ENCODE data around the gene DNAJB14.

The DNAJB14 gene

DNA sequence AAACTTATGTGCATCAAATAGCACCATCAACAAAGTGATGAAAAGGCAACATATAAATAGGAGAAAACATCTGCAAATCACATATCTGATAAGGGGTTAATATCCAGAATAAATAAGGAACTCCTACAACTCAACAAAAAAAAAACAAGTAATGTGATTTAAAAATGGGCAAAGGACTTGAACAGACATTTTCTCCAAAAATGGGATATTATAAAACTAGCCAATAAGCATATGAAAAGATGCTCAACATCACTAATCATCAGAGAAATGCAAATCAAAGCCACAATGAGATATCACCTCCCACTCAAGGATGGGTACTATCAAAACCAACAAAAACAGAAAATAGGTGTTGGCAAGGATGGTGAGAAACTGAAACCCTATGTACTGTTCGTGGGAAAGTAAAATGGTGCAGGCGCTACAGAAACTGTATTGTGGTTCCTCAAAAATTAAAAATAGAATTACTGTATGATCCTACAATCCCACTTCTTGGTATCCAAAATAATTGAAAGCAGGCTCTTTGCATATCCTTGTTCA lies 2.4 kb downstream of the DNAJB14 start:
- no peak for DNase-seq

DNA sequence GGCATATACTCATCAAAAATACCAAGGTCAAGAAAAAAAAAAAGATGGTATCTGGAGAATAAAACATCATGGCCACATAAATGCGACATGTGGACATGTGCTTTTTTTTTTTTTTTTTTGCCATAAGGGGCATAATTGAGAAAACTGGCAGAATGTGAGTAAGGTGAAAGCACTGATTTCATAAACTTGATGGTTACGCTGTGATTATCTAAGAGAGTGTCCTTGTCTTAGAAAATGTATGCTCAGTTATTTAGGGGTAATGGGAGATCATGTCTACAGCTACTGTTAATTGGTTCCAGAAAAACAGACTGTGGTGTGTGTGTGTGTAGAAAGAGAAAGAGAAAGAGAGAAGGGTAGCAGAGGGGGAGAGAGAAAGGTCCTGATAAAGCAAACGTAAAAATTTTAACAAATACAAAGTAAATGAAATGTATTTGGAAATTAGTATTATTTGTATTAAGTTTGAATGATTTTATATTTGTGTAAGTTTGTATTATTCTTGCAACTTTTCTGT lies 8.1 kb downstream of the DNAJB14 start:
- no peak for DNase-seq

DNA sequence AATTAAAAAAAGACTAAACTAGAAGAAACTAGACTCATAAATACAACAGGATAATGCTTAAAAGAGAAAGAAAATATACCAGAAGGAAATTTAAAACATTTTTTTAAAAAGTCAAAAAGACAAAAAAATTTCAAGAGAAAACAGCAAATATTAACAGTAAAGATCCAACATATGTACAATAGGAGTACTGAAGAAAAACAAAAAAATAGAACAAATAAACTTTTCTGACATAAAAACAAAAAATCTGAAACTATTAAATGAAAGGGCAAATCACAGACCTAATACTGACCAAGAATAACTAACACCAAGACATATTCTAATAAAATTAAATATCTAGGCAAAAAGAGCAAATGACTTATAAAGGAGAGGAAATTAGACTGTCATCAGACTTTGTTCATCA lies 11.5 kb downstream of the DNAJB14 start:
- no peak for DNase-seq

DNA sequence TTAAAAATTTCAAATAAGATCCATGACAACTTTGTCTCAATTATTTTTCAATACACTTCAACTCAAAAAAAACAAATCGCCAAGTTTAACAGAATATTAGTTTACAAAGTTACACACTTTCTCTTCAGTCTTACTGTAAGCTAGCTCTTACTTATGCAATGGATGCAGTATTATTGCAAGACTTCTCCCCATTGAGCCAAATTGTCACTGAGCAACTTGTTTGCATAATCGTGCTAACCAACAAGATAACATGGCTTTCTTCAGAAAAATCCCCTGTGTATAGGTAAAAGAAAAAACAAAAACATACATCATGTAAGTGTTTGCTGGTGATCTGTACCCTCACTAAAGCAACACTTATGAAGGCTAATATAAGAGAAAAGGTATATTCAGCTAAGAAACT lies 18.9 kb downstream of the DNAJB14 start:
- no peak for DNase-seq

DNA sequence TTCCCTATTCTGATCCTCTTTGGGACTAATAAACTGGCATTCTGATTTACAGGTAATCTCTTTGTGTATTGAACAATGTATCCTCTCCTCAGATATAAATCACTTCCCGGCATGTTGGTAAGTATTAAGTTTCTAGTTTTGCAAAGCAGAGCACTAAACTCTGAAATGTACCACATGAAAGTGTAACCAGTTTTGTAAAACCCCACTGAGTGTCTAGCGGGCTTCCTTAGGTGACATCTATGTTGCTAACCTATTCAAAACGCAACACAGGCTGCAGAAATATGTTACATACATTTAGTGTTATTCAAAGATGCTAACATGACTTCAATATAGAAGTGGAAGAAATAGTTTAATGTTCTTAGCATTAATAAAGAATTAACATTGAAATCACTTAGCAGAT lies 25.2 kb downstream of the DNAJB14 start:
- DNase-seq = no peak

DNA sequence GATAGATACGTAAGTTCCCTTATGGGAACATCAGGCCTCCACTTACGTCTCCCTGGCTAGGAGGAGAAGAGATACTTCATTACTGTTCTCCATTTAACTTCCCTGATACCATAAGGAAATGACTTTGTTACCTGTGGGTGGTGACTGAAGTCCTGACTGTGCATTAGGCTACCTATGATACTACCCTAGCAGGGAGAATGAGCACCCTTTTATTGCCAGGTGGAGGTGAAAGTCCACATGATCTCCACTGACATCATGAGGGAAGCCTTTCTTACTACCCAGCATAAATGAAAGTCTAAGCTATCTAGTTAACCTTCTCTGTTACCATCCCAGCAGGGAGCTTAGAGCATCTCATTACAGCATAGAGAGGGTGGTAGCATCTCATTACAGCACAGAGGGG lies 27.8 kb downstream of the DNAJB14 start:
- DNase-seq = no peak

DNA sequence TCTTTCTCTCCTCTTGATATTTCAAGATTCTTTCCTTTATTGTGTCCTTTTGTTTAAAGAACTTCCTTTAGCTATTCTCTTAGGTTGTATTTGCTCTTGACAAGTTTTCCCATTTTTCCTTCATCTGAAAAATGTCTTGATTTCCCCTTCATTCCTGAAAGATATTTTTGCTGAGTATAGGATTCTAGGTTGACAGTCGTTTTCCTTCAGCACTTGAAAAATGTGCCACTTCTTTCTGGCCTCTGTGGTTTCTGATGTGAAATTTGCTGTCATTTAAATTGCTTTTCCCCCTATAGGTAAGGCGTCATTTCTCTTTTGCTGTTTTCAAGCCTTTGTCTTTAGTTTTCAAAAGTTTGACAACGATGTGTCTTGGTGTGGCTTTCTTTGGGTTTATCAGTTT lies 28.8 kb downstream of the DNAJB14 start:
- no peak for DNase-seq

DNA sequence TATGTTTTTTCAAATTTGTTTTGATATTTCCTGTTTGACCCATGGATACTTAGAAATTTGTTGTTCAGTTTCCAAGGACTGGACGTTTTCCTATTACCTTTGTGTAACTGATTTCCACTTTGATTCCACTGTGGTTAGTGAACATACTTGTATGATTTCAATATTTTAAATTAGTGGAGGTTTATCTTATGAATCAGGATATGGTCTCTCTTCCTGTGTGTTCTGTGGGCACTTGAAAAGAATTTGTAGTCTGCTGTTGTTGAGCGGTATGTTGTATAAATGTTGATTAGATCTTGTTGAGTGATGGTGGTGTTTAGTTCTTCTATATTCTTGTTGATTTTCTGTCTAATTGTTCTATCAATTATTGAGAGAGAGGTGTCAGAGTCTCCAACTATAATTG lies 31.0 kb downstream of the DNAJB14 start:
- DNase-seq = no peak

DNA sequence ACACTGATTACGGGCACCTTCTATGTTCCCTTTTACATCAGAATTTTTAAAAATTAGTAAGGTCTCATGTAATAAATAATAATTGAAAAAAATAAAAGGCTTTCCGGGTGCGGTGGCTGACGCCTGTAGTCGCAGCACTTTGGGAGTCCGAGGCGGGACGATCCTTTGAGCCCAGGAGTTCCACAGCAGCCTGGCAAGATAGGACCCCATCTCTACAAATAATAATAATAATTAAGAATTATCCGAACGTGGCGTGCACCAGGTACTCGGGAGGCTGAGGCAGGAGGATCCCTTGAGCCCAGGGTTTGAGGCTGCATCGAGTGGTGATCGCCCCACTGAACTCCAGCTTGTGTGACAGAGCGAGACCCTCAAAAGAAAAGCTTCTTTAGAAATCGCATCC lies 51.4 kb downstream of the DNAJB14 start:
- DNase-seq = no peak

DNA sequence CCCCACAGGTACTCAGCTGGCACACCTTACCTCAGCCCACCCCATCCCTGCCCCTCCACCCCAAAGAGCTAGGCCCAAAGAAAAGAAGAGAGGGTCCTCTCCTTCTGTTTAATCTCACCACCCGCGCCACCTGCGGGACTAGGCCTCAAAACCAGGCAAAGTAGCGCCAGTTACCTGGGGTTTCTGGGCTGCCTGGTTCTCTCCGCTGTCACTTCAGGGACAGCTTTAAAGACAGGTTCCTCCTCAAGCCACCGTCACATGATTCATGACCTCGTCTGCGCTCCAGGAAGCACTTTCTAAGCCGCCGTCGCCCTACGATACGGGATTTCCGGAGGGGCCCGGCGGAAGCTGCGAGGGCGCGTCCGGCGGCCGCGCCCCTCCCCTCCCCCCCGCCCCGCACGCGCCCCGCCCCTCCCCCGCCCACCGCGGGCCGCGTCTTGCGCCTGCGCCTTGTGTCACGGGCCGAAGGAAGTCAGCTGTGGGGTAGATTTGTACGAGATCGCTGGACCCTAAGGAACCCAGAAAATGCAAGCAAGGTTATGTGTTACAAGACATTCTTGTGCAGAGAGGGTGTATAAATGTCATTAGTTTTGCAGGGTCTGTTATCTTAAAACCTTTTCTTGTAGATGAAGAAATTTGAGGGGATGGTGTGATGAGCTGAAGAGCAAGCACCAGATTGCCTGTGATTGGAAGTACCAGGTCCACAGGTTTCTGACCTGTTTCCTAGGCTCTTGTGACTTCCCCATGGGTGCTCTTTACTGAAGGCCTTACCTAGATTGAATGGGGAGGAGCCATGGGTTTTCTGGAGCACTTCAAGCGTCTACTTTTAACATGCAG lies 52.0 kb downstream of the DNAJB14 start, which contains the start of gene LAMTOR3:
Gene LAMTOR3, minus strand, starts transcription at position 267 of the 837 bp plus-strand sequence. CDS start 464 bp downstream, outside the sequence.
- peak; percentile 86 for DNase-seq

DNA sequence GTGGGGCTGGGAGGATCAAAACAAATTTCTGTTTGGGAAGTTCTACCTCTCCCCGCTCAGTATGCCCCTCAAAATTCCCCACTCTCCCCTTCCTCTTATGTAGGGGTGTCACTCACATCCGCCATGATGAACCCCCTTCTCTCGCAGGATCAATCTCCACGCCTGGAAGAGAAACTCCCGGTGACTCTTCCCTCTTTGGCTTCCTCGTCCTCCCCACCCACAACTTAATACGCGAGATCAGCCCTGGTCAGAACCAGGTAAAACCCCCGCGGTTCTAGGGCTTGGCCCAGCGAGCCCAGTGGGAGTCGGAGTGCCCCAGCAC lies 52.6 kb downstream of the DNAJB14 start:
- no peak for DNase-seq

DNA sequence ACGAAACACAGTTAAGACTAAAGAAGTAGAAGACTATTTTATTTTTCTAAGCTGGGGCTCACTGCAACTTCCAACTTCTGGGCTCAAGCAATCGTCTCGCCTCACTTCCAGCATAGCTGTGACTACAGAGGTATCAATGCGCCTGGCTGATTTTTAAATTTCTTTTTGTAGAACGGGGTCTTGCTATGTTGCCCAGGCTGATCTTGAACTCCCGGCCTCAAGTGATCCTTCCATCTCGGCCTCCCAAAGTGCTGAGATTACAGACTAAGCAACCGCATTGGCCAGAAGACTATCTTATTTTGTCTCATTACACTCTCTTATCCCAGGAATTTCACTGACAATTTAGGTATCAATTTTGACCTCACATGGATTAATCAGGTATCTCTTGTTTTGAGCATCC lies 53.4 kb downstream of the DNAJB14 start:
- no peak for DNase-seq

DNA sequence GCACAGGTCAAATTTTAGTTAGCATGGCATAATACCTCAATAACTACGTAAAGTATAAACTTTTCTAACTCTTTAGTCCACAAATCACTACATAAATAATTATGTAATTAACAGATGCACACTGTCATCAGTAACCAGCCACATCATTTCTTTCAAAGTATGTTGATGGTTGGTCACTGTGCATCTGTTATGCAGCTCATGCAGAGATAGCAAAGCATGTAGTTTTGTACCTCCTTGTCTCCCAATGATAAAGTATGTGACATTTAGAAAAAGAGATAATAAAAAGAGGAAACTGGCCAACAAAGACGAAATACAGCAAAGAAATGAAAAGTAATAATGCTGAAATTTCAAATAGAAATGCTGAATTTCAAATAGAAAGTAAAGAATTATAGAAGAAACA lies 55.1 kb downstream of the DNAJB14 start:
- no peak for DNase-seq

DNA sequence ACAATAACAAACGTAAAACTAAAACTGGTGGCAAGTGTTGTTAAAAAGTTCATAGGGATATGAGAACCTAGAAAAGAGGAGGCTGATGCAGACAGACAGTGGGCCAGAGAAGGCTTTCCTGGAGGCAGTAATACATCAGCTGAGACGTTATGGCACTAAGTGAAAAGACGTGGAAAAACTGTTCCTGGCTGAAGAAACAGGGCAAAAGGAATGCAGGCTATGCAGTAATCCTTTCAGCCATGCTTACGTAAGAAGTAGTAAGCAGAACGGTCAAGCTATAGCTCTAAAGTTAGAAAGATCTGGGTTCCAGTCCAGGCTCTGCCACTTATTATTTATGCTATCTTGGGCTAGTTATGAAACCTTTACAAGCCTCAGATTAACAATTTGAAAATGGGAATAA lies 58.6 kb downstream of the DNAJB14 start:
- no peak for DNase-seq

DNA sequence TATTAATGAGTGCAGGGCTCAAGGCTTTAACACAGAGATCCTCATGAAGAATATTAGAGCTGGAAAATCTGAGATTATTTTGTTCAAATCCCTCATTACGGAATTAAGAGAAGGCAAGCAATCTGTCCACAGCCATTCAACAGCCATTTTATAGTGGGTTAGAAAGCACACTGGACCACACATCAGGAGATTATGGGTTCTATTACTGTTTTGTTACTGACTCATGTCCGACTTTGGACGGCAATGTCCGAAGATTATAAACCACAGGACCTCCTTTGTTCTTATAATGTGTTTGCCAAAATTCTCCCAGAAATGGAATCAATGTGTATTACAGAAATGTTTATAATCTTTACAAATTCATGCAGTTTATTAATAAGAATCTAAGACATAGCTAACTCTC lies 60.3 kb downstream of the DNAJB14 start:
- no peak for DNase-seq

DNA sequence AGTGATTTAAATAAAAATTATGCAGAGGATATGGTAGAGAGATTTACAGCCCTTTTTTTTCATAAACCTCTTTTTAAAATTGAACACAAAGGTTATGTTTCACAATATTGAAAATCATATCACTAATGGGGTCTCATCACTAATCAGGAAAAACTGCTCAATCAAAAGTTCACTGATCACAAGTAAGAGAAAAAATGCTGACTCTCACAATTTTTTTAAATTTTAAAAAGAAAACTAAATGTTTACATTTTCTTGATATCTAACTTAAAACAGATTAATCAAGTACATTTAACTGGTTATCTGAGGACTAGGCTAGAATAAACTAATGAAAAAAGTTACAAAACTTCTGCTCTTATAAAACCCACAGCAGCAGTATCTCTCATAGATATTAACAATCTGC lies 60.7 kb downstream of the DNAJB14 start:
- no peak for DNase-seq

DNA sequence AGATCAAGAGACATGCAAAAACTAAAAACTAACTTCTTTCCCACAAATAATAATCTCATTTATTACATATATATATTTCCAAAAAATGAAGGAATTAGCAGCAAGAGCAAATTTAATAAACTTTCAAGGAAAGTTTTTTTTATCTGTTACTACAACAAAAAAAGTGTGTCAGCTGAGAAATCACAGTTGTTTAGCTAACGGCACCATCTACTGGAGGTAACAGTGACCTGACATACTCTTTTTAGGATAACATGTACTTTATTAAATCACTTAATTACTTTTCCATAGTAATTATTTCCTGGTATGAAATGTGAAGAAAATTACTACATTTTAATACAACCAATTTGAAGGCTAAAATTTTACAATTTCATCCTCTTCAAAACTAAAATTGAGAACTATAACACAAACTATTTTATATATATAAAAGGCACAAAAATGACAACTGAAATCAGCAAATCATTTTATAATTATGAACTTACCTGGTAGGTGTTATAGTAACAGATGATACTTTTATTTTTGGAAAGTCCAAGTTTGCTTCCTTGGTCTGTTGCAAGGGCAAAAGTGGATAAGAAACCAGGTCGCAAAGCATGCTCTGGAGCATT lies 61.3 kb downstream of the DNAJB14 start:
- no peak for DNase-seq

DNA sequence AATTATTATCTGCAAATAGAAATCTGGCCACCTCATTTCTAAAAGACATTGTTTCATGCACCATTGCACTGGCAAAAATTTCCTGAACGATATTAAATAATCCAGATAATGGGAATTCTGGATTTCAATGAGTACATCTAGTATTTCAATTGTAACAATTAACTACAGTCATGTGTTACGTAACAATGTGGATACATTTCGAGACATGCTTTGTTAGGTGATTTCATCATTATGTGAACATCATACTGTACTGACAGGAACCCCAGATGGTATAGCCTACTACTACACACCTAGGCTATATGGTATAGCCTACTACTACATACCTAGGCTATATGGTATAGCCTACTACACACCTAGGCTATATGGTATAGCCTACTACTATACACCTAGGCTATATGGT lies 67.0 kb downstream of the DNAJB14 start:
- DNase-seq = no peak

DNA sequence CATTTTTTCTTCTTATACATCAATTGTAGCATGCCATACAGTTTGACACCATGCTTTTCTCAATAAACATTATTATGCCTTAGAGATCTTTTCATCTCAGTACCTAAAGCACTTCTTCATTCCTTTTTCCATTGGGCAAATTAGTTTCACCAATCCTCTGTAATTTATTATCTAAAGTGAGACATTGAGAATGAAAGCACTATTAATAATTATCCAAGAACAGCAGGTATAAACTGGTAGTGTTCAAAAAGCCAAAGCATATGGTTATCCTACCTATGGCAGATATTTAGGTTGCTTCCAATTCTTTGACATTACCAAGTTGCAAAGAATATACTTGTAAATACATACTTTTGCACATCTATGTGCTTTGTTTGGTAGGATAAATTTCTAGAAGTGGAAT lies 67.8 kb downstream of the DNAJB14 start:
- no peak for DNase-seq

DNA sequence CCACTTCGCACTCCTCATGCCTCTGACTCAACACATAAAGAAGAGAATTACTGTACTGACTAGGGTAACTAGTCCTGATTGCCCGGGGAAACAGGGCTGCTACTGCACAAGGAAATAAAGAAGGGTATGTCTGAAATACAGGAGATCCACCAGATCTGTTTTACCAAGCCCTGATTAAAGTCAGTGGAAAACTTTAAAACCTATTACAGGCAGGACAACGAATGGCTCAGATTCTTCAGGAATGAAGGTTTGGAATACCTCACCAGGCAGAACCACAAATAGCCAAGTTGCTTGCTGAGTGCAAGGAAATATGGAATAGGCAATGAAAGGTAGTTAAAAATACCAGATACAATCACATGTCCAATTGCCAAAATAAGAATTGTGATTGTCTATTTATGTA lies 69.5 kb downstream of the DNAJB14 start:
- no peak for DNase-seq

DNA sequence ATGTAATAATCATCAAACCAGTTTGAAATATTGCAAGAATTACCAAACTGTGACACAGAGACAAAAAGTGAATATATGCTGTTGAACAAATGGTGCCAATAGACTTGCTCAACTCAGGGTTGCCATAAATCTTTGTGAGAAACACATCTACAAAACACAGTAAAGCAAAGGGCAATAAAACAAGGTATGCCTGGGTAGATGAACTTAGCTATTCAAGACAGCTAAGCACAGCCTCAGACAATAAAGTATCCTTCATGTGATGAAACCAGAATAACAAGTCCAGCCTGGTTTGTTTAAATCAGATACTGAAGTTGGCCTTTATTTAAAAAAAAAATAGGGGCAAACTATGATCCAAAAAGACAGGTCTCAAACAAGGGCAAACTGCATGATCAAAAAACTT lies 71.3 kb downstream of the DNAJB14 start:
- DNase-seq = no peak

DNA sequence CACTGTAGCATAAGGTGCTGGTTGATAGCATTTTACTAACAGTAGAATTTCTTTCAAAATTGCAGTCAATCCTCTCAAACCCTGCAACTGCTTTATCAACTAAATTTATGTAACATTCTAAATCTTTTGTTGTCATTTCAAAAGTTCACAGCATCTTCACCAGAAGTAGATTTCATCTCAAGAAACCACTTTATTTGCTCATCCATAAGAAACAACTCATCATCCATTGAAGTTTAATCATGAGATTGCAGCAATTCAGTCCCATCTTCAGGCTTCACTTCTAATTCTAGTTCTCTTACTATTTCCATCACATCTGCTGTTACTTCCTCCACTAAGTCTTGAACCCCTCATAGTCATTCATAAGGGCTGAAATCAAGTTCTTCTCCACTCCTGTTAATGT lies 73.8 kb downstream of the DNAJB14 start:
- no peak for DNase-seq

DNA sequence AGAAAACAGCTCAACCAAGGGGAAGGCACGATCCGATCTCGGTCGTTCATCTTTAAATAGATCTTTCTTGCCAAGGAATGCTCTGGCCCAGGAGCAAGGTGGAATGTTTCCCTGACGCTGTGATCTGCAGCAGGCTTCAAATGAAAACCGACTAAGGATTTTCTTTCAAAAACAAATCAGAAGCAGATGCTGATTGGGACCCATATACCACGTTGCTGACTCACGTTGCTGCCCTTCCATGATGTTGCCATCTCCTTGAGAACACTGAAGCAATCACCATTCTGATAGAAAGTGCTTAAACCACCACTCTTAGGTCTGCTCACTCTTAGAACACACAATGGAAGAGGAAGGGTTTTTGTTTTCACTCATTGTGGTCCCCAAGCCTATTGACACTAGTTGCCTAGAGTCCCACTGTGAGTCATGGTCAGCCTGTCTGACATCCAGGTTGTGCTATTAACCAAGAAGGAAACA lies 78.3 kb downstream of the DNAJB14 start:
- no peak for DNase-seq

DNA sequence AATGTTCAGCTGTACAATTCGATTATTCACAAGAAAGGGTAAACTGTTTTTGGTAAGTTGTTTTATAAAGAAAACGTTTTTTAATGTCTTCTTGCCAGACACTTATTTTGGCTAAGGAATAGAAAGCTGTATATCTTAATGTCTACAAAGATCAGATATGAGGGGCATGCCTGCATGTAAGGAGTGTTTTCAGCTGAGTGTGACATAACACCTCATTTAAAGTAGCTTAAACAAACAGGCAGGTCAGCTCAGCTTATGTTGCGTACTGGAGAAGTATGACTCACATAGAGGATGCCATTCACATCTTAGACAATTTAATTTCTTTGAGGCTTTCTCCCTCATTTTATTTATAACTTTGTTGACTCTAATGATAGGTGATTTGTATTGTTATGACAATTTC lies 82.6 kb downstream of the DNAJB14 start:
- DNase-seq = no peak
